ENCODE results near the gene ZFAND3.

Gene ZFAND3

GRCh38 chr6:38113825-38114576 is 294.5 kb downstream of the ZFAND3 start:
- no peak overlapping the region for H3K4me3 ChIP-seq (replicated peaks; ENCODE audit: low read depth, low read length)
- DNase-seq (ENCODE audit: extremely low read depth, low read depth): no peak
- TF ChIP-seq CTCF (IDR thresholded peaks at IDR 0.05; ENCODE audit: low read depth, low read length, missing control alignments): no peak

DNA sequence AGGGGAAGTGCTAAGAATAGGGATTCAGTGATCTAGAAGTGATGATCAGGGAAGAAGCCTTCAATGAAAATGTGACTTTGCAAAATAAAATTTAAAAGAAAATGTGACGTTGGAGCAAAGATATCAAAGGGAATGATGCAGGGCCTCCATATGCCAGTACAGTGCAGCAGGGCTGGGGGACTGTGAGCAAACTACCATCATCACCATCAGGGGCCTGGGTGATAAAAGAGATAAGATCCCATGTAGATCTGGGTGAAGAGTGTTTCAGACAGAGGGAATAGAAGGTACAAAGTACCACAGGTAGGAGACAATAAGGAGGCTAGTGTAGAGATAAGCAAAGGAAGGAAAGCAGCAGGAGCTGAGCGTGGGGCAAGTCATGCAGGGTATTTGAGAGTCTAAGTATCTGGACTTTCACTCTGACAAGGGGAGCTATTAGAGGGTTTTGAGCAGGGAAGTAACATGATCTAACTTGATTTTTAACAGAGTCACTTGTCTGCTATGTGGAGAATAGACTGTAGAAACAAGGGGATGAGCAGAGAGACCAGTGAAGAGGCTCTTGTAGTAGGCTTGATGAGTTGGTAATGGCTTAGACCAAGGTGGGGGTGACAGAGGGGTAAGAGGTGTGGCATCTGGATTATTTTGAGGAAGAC is 295.6 kb downstream of the ZFAND3 start:
- DNase-seq (ENCODE audit: extremely low read depth, low read depth): no peak
- no peak overlapping the region for H3K4me3 ChIP-seq (replicated peaks; ENCODE audit: low read depth, low read length)
- TF ChIP-seq CTCF (IDR thresholded peaks at IDR 0.05; ENCODE audit: low read depth, low read length, missing control alignments): no peak

DNA sequence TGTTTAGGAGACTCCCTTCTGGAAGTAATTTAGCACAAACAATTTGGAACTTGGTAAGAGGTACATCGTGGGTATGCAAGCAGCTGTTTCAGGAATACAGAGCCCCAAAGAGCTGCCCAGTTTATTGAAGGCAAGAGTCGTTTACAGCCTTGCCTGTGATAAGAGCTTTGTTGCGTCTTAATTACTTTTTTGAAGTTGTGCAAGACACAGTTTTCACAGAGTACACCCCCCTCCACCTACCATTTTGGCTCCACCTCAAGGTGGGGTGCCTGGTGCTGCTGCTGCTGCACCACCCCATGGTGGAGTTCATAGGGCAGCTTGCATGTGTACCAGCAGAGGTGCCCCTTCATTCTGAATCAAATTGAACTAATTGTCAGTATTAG is 296.1 kb downstream of the ZFAND3 start:
- no peak for TF ChIP-seq CTCF (IDR thresholded peaks at IDR 0.05; ENCODE audit: low read depth, low read length, missing control alignments)
- H3K4me3 ChIP-seq (replicated peaks; ENCODE audit: low read depth, low read length): no peak overlapping the region
- DNase-seq (ENCODE audit: extremely low read depth, low read depth): no peak

GRCh38 chr6:38116248-38116647 is 296.7 kb downstream of the ZFAND3 start:
- no peak for TF ChIP-seq CTCF (IDR thresholded peaks at IDR 0.05; ENCODE audit: low read depth, low read length, missing control alignments)
- DNase-seq (ENCODE audit: extremely low read depth, low read depth): no peak
- H3K4me3 ChIP-seq (replicated peaks; ENCODE audit: low read depth, low read length): no peak overlapping the region

- no peak for DNase-seq (ENCODE audit: extremely low read depth, low read depth)
- TF ChIP-seq CTCF (IDR thresholded peaks at IDR 0.05; ENCODE audit: low read depth, low read length, missing control alignments): no peak
- no peak overlapping the region for H3K4me3 ChIP-seq (replicated peaks; ENCODE audit: low read depth, low read length)
Observed at GRCh38 chr6:38117281-38117680, 297.8 kb downstream of the ZFAND3 start.

GRCh38 chr6:38118791-38119365 is 299.4 kb downstream of the ZFAND3 start:
- DNase-seq (ENCODE audit: extremely low read depth, low read depth): no peak
- H3K4me3 ChIP-seq (replicated peaks; ENCODE audit: low read depth, low read length): no peak overlapping the region
- TF ChIP-seq CTCF (IDR thresholded peaks at IDR 0.05; ENCODE audit: low read depth, low read length, missing control alignments): no peak

Data from HFF-Myc (cell line).